Hepatocyte (in vitro differentiated cells): Measurements from ENCODE around the gene MAD1L1. TPM values are rescaled to one million over a fixed set of nuclear protein-coding genes. Genes with fewer than 3 reads are reported as not detected.
A peak's percentile ranks its signal among the peaks of the same experiment; 100 is the strongest.

Experiments used
- DNase-seq: peaks from one replicate; pipeline ENCODE4 v3.0.0-alpha.2; 2016; ENCODE audit warnings: low spot score
- H2AFZ ChIP-seq: fragments of 200-600 bp; sonication (generic); 2 replicates; pipeline ENCODE4 v1.6.0; 2016; ENCODE audit warnings: antibody characterized with exemption, mild to moderate bottlenecking
- H3K27ac ChIP-seq: fragments of 200-600 bp; sonication (generic); 2 replicates; pipeline ENCODE4 v1.5.1; 2016; ENCODE audit warnings: mild to moderate bottlenecking
- H3K27me3 ChIP-seq: fragments of 200-600 bp; sonication (generic); 2 replicates; pipeline ENCODE4 v1.6.1; 2016
- H3K36me3 ChIP-seq: fragments of 200-600 bp; sonication (generic); replicated peaks from 2 replicates; pipeline ENCODE4 v1.5.1; 2016; ENCODE audit warnings: low read depth; ENCODE audit not compliant: insufficient read depth
- H3K4me1 ChIP-seq: fragments of 200-600 bp; sonication (generic); 2 replicates; pipeline ENCODE4 v1.5.1; 2016; ENCODE audit warnings: mild to moderate bottlenecking, moderate library complexity; ENCODE audit not compliant: insufficient read depth
- H3K4me2 ChIP-seq: fragments of 200-600 bp; sonication (generic); 2 replicates; pipeline ENCODE4 v1.6.0; 2016
- H3K4me3 ChIP-seq: fragments of 200-600 bp; sonication (generic); 2 replicates; pipeline ENCODE4 v1.5.1; 2016; ENCODE audit warnings: mild to moderate bottlenecking
- H3K79me2 ChIP-seq: fragments of 200-600 bp; sonication (generic); 2 replicates; pipeline ENCODE4 v1.6.0; 2017; ENCODE audit warnings: mild to moderate bottlenecking
- H3K9me2 ChIP-seq: fragments of 200-600 bp; sonication (generic); replicated peaks from 2 replicates; pipeline ENCODE4 v1.6.0; 2017; ENCODE audit warnings: mild to moderate bottlenecking; ENCODE audit not compliant: insufficient read depth
- H3K9me3 ChIP-seq: fragments of 200-600 bp; sonication (generic); 2 replicates; pipeline ENCODE4 v1.5.1; 2016; ENCODE audit warnings: low read depth, mild to moderate bottlenecking
- H4K20me1 ChIP-seq: fragments of 200-600 bp; sonication (generic); 2 replicates; pipeline ENCODE4 v1.6.0; 2016; ENCODE audit warnings: mild to moderate bottlenecking; ENCODE audit not compliant: insufficient read depth, poor library complexity, severe bottlenecking
- EZH2 ChIP-seq: fragments of 200-600 bp; sonication (generic); IDR thresholded peaks from 2 replicates; pipeline ENCODE4 v1.6.1; 2016; ENCODE audit warnings: antibody characterized with exemption, mild to moderate bottlenecking, borderline replicate concordance
- EZH2phosphoT487 ChIP-seq: fragments of 200-600 bp; sonication (generic); IDR thresholded peaks from one replicate; pipeline ENCODE4 v1.6.1; 2018; ENCODE audit warnings: antibody characterized with exemption, mild to moderate bottlenecking, low read depth, moderate library complexity; ENCODE audit not compliant: unreplicated experiment, severe bottlenecking
- WGBS: methylation state at CpG from one replicate; pipeline ENCODE4 v1.1.6; 2016; ENCODE audit warnings: low lambda C conversion rate; ENCODE audit errors: missing lambda C conversion rate; 5-methylcytosine and 5-hydroxymethylcytosine counted together
- polyA plus RNA-seq: library from polyadenylated mRNA; unstranded; fragments of >200 nt; fragmentation: Nextera tagmentation; extraction: Ambion mirVana; gene quantifications from 2 replicates; pipeline ENCODE4 v1.2.1, GENCODE V29; 2016
- total RNA-seq: library from RNA; depleted of rRNA; stranded (reverse); fragments of >200 nt; gene quantifications from 2 replicates; pipeline ENCODE4 v1.2.3, GENCODE V29; 2014
- TF ChIP-seq, protein P1 (sequence below): fragments of 200-600 bp; sonication (generic); IDR thresholded peaks from 2 replicates; pipeline ENCODE4 v1.5.1; 2016; ENCODE audit warnings: antibody characterized with exemption, mild to moderate bottlenecking; ENCODE audit not compliant: poor library complexity

Gene MAD1L1
- total and polyA plus RNA-seq, 2 experiments from 2014 or later: 30.7 to 31.0 TPM

DNA sequence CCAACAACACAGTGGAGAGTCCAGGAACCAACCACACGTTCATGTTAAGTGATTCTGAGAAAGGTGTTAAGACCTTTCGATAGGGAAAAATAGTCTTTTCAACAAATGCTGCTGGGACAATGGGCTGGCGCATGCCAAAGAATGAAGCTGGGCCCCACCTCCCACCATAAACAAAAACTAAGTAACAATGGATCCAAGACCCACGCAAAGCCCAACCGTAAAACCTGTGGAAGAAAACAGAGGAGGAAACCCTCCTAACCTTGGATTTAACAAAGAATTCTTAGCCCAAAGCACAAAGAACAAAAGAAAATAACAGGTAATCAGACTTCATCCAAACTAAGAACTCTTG lies 289.8 kb downstream of the MAD1L1 start:
- peak overlapping the region; percentile 55 for H3K27ac ChIP-seq
- no peaks in the 10 kb centered on the region for H3K36me3 ChIP-seq
- H4K20me1 ChIP-seq: no peaks in the 10 kb centered on the region
- 58% methylated on average over 5 of the region's 5 CpGs for WGBS
- no peak for TF ChIP-seq EZH2
- TF ChIP-seq, protein P1, sequence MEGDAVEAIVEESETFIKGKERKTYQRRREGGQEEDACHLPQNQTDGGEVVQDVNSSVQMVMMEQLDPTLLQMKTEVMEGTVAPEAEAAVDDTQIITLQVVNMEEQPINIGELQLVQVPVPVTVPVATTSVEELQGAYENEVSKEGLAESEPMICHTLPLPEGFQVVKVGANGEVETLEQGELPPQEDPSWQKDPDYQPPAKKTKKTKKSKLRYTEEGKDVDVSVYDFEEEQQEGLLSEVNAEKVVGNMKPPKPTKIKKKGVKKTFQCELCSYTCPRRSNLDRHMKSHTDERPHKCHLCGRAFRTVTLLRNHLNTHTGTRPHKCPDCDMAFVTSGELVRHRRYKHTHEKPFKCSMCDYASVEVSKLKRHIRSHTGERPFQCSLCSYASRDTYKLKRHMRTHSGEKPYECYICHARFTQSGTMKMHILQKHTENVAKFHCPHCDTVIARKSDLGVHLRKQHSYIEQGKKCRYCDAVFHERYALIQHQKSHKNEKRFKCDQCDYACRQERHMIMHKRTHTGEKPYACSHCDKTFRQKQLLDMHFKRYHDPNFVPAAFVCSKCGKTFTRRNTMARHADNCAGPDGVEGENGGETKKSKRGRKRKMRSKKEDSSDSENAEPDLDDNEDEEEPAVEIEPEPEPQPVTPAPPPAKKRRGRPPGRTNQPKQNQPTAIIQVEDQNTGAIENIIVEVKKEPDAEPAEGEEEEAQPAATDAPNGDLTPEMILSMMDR: no peak
- TF ChIP-seq EZH2phosphoT487: no peak
- H3K79me2 ChIP-seq: no peaks in the 10 kb centered on the region
- H3K4me2 ChIP-seq: no peak overlapping the region
- no peak for DNase-seq
- no peaks in the 10 kb centered on the region for H3K27me3 ChIP-seq
- no peak overlapping the region for H3K4me3 ChIP-seq
- H2AFZ ChIP-seq: no peak overlapping the region
- H3K9me2 ChIP-seq: no peaks in the 10 kb centered on the region
- H3K4me1 ChIP-seq: peaks cover 11% of the 10 kb centered on the region
- H3K9me3 ChIP-seq: no peaks in the 10 kb centered on the region

DNA sequence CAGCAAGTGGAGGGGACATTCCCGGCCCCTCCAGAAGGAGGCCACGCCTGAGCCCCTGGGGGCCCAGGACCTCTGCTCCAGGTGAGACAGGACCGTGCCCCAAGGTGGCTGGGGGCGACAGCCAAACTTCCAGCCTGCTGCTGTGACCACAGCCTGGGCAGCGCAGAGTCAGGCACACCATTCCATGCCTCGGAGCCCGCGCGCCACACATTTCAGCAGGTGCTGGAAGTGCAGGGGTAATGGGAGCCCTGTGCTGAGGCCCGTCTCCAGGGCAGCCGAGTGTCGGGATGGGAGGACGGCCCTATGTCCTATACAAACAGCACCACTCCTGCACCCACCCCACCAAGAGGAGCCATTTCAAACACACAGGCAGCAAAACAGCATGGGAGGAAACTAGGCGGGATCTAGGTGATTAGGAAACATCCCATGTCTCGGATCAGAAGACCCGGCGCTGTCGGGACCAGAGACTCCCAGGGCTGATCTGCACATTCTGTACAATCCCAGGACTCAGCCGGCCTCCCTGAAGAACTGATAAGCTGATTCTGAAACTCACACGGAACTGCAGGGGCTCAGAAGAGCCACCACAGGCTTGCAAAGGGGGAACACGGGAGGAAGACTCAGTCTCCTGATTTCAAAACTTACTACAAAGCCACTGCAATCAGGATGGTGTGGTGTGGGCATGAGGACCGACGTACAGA lies 290.4 kb downstream of the MAD1L1 start:
- H3K27ac ChIP-seq: peak overlapping the region; percentile 55
- H3K79me2 ChIP-seq: no peaks in the 10 kb centered on the region
- WGBS: 81% methylated on average over 23 of the region's 23 CpGs
- TF ChIP-seq EZH2 (no peak), EZH2phosphoT487 (no peak)
- TF ChIP-seq, protein P1: no peak
- H2AFZ ChIP-seq: no peak overlapping the region
- H3K27me3 ChIP-seq: no peaks in the 10 kb centered on the region
- DNase-seq: peak; percentile 24
- no peaks in the 10 kb centered on the region for H3K9me2 ChIP-seq
- no peaks in the 10 kb centered on the region for H3K9me3 ChIP-seq
- no peak overlapping the region for H3K4me2 ChIP-seq
- H3K4me3 ChIP-seq: no peak overlapping the region
- peaks cover 11% of the 10 kb centered on the region for H3K4me1 ChIP-seq
- no peaks in the 10 kb centered on the region for H4K20me1 ChIP-seq
- no peaks in the 10 kb centered on the region for H3K36me3 ChIP-seq

DNA sequence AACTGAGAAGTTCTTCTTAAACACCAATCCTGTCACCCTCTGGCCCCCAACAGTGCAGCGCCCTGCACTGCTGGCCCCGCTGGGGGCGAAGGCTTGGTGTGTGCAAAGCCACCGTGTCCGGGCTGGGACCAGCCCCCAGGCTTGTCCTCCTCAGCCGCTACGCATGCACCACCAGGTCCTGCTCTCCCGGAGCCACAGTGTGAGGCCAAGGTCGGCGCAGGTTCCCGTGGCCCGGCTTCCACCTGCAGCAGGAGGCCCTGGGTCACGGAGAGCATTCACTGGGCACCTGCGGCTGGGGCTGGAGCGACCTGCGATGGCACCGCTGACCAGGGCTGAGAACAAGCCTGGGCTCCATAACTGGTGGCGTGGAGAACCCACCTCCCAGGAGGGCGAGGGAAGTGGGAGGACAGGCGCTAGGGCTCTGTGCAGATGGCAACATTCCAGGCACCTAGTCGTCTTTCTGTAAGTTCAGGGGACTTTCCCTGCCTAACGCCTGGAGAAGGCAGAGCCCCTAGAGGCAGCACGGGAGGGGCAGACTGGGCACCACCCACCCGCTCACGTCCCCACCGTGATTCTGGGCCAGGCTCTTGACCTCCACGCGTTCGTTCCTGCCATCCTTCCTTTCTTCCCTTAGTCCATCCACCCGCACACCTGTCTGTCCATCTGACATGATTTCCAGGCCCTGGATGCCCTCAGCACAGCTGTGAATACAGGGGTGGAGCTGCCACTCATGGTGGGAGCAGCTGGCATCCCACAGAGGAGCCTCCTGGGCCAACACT lies 291.1 kb downstream of the MAD1L1 start:
- Histone ChIP-seq H3K9me2 (no peaks in the 10 kb centered on the region), H3K79me2 (no peaks in the 10 kb centered on the region), H3K36me3 (no peaks in the 10 kb centered on the region), H4K20me1 (no peaks in the 10 kb centered on the region), H2AFZ (no peak overlapping the region), H3K4me1 (peaks cover 11% of the 10 kb centered on the region), H3K4me3 (no peak overlapping the region), H3K27me3 (no peaks in the 10 kb centered on the region), H3K4me2 (no peak overlapping the region), H3K9me3 (no peaks in the 10 kb centered on the region), H3K27ac (no peak overlapping the region)
- WGBS: 90% methylated on average over 30 of the region's 30 CpGs
- no peak for TF ChIP-seq EZH2phosphoT487
- TF ChIP-seq, protein P1: no peak
- TF ChIP-seq EZH2: no peak
- no peak for DNase-seq
